Stimulated activated CD4-positive, alpha-beta T cell treated with anti-CD3 and anti-CD28 coated beads, Interleukin-12 subunit alpha, Interleukin-12 subunit beta, amount 100 ng/mL, for 24 hours (primary cell): ENCODE results near the gene MTLN.
"Not testable (repeated sequence)": the region's sequence is repeated elsewhere in the genome, so short reads cannot be mapped to it uniquely, and the experiment has no call there.

Experiments used
- DNase-seq, 2 experiments: peaks; one replicate each; pipeline ENCODE4 v3.0.0-alpha.2; 2020; ENCODE audit warnings: low read depth in 2 of 2

The MTLN gene

GRCh38 chr2:110211938-110212858 is at the start of gene MTLN:
MTLN (minus strand) TSS chr2:110212547; CDS start chr2:110212525, 22 bp downstream.
- DNase-seq: peak; percentile 35 to 38

GRCh38 chr2:110261910-110262309 is 49.6 kb upstream of the MTLN start:
- not testable (repeated sequence) for DNase-seq

- DNase-seq: not testable (repeated sequence)
These were observed 35.9 kb upstream of the MTLN start for GRCh38 chr2:110248081-110248795.

DNA sequence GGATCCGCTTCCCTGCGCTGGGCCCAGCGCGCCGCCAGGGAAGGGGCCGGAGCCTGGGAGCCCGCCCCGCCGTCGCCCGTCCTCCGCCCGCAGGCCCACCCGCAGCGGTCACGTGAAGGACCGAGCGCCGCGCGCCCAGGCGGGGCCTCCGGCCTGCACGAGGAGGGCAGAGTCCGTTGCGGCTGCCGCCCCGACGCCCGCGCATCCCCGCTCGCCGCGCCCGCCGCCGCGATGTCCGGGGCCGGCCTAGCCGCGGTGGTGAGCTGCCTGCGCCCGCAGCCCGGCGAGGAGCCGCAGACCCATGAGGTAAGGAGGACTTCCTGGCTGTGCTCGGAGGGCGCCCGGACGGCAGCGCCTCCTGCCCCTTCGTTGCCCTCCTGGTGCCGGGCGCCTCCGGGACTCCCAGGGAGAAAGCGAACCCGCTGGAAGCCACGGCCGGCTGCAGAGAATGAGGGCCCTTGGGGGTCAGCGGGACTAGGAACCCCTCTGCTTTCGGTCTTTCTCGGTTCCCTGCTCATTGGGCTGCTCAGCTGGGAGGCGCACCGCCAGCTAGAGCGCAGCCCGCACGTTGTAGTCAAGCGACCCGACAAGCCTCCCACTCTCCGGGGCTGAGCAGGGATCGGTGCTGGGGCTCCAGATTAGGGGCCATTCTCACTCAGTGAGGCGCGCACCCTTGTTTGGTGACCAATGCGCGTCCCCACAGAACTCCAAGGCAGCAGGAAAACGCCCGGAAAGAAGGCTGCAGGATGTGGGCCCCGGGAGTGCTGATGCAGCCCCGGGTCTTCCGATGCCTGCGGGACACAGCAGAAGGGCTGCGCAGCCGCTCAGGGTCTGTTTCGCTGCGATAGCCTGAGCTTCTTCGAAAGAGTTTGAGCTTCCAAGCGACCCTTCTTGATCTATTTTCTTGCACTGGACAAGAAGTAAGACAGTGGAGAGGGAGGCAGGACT is 33.4 kb upstream of the MTLN start:
- not testable (repeated sequence) for DNase-seq

- DNase-seq: not testable (repeated sequence)
These were observed 30.9 kb upstream of the MTLN start for GRCh38 chr2:110243283-110243682.

- not testable (repeated sequence) for DNase-seq
These were observed 22.2 kb upstream of the MTLN start for GRCh38 chr2:110234514-110234913.

DNA sequence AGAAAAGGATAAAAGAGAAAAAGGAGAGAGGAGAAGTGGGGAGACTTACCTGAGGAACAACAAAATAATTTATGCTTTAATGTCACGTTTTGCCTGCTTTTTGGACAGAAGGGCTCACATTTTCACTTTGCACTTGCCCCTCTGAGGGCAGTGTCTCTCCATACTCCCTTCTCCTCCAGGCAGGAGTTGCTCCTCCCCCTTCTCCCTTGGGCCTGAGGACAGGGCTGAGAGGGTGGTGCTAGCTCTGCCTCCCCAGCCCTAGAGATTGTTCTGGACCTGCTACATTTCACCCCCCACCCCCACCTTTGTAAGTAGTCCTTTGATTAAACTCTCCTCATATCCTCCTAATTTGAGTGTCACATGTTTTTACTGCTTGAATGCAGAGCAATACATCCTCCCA is 17.5 kb upstream of the MTLN start:
- DNase-seq: not testable (repeated sequence)

DNA sequence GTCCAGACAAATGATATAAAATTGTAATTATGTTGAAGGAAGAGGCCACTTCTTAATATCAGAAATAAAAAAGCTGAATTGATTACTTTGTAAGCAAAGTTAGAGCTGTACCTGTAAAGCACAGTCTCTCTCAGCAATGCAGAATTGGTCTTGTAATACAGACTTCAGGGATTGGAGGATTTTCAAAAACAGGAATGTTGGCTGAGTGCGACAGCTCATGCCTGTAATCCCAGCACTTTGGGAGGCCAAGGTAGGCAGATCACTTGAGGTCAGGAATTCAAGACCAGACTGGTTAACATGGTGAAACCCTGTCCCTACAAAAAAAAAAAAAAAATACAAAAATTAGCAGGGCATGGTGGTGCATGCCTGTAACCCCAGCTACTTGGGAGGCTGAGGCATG is 10.3 kb upstream of the MTLN start:
- not testable (repeated sequence) for DNase-seq

DNA sequence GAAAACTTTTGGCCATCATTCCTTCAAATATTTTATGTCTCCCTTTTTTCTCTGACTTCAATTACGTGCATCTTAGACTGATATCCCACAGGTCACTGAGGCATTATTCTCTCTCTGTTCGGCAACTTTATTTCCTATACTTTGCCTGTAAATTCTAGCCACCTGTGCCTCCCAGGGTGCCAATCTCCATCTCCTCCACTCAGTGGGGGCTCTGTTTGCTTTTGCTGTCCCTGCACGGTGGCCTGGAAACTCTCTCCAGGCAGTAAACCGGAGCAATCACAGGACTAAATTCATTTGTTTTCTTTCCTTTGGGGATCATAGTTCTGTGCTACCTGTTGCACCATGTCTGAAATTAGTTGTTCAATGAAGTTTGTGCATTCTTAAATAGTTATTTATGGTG is 9.6 kb upstream of the MTLN start:
- no peak for DNase-seq

DNA sequence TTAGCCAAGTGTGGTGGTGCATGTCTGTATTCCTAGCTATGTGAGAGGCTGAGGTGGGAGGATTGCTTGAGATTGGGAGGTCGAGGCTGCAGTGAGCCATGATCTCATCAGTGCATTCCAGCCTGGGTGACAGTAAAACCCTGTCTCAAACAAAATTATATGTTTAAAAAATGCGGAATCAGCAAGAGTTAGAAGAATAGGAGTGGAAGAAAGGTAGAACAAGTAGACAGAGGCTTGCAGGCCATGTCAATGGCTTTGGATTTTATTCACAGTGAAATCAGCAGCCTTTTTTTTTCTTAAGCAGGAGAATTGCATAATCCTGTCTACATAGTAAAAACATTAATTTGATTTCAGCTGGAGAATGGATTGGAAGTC is 7.8 kb upstream of the MTLN start:
- no peak for DNase-seq

DNA sequence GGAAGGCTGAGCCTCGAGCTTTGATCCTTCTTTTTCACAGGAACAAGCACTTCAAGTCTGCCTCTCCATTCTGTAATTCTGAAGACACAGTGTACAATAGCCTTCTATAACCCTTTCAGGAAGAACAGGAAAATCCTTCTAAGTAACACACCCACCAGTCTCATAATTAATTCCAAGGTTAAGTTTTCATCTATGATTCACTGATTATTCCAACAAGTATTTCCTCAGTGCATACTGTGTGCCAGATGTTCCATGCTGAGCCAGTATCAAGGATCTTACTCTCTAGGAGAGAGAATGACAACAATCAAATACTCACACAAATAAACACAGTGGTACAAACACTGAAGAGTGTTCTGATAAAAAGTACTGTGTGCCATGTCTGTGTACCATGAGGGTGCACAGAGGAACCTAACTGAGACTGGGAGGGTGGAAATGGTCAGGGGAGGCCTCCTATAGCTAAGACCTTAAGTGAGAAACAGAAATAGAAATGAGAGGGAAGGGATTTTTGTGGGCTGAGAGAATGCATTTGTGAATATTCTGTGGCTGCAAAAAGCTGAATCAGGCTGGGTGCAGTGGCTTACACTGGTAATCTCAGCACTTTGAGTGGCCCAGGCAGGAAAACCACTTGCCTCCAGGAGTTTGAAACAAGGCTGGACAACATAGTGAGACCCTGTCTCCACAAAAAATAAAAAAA is 7.3 kb upstream of the MTLN start:
- DNase-seq: no peak

DNA sequence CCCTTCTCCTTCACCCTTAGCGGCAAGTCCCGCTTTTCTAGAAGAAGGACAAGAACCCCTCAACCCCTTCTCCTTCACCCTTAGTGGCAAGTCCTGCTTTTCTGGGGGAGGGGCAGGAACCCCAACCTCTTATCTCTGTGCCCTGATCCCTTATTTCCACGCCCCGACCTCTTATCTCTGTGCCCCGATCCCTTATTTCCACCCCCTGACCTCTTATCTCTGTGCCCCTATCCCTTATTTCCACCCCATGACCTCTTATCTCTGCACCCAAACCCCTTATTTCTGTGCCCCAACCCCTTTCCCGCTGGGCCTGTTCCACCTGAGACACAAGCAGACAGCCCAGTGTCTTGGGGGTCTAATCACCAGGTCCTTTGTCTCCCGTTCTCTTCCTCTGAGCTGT is 6.5 kb upstream of the MTLN start:
- not testable (repeated sequence) for DNase-seq

GRCh38 chr2:110216803-110217202 is 4.5 kb upstream of the MTLN start:
- DNase-seq: no peak

DNA sequence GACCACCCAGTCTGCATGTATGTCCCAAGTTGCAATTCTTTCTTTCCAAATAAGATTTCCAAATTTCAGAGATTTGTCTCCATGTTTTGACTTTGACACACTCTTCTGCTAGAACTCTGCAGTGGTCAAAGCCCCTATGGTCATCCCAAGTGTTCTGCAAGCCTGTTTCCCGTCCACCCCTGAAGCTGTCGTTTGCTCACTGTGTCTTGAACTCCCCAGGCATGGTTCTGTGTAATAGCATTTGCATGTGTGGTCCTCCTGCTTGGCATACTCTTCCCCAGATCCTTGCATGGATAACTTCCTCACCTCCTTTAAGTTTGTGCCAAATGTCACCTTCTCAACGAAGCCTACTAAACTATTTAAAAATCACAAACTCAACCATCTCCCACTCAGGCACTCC is 3.9 kb upstream of the MTLN start:
- DNase-seq: no peak

- DNase-seq: no peak
These were observed 3.3 kb upstream of the MTLN start for GRCh38 chr2:110215566-110216158.

DNA sequence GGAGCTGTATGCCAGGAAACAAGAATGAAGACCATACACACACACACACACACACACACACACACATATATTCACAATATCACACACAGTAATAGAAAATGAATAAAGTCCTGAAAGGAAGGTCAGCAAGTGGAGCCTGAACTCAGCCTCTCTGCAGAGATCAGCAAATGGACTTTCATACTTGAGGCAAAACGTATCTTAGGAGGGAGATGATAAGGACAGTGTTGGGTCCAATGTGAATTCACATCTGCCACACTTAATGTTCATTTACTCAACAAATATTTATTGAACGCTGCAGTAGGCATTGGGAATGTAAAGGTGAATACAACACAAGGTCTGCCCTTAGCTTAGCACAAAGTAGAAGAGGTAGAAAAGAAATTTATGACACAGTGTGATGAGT is 2.7 kb upstream of the MTLN start:
- DNase-seq: no peak

DNA sequence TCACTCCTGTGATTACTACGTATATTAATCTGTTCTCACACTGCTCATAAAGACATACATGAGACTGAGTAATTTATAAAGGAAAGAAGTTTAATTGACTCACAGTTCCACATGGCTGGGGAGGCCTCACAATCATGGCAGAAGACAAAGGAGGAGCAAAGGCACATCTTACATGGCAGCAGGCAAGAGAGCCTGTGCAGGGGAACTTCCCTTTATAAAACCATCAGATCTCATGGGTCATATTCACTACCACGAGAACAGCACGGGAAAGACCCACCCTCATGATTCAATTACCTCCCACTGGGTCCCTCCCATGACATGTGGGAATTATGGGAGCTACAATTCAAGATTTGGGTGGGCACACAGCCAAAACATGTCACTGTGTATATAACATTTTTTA is 1.2 kb upstream of the MTLN start:
- DNase-seq: not testable (repeated sequence)

DNA sequence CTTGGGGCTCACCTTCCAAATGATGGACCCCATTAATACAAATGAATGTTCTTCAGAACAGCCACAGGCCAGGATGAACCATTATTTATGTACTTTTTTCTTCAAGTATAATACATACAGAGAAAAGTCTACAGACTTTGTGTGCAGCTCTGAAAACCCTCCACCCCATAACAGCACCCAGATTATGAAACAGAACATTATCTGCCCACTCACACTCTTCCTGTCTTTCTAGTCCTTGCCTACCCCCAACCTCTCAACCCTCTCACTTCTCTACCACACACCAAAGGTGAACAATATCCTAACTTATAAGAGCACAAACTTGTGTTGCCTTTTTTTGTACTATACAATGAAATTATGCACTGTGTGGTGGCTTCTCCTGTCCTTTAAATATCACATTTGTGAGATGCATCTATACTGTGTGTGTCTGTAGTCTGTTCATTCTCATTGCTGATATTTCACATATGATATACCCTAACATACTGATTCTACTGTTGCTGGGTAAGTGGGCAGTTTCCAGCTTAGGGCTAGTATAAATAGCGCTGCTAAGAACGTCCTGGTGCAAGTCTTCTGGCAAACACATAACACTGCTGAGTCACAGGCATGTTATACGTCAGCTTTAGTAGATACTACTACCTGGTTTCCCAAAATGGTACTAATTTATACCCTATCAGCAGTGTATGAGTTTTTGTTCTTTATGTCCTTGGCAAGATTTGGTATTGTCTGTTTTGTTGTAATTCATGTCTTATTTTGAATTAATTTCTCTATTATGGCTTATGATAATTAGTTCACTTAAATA is 6.5 kb downstream of the MTLN start:
- DNase-seq: no peak

DNA sequence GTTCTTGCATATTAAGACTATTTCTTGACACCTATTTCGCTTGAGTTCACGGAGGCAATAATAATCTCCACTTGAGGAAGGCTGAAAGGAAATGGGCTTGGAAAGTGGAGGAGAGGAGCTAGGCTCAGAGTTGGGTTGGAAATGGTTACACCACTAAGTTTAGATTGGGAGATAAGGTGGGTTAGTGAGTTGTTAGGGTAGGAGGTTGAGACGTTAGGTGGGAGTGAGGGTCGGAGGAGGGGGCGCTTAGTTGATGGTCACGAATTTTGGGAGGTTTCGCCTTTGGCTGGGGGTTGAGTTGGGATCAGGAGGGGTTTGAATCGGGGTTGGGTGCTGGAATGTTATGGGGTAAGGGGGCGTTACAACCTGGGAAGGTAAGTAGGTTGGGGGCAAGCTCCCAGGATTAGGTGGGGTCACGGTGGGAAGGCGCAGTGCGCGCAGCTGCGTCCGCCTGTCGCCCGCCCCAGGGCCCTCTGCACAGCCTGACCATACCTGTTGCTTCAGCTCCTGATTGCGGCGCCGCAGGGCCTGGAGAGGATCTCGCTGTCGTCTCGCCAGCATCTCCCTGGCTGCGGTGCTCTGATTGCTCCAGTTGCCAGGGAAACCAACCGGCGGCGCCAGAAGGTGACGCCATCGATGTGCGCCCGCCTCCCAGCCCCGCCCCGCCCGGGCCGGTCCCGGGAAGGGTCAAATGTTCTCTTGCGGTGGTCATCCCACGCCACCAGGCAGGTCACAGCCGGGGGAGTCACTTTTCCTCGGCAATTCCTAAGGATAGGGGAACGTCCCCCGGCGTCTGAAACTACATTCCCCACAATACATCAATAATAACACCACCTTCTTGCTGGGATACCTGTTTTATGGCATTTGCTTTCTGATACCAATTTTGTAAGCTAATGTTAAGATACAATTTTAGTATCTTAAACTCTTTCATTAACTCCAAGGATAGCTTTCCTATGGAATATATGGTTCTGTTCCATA is 7.7 kb downstream of the MTLN start, which contains the start of gene NPHP1:
Gene NPHP1, minus strand, starts transcription at position 606 of the 978 bp plus-strand sequence. Its CDS starts 45 bp downstream, at position 561.
- DNase-seq: peak; percentile 68 to 77
